Measurements from ENCODE around the gene VGLL2.

Gene VGLL2

DNA sequence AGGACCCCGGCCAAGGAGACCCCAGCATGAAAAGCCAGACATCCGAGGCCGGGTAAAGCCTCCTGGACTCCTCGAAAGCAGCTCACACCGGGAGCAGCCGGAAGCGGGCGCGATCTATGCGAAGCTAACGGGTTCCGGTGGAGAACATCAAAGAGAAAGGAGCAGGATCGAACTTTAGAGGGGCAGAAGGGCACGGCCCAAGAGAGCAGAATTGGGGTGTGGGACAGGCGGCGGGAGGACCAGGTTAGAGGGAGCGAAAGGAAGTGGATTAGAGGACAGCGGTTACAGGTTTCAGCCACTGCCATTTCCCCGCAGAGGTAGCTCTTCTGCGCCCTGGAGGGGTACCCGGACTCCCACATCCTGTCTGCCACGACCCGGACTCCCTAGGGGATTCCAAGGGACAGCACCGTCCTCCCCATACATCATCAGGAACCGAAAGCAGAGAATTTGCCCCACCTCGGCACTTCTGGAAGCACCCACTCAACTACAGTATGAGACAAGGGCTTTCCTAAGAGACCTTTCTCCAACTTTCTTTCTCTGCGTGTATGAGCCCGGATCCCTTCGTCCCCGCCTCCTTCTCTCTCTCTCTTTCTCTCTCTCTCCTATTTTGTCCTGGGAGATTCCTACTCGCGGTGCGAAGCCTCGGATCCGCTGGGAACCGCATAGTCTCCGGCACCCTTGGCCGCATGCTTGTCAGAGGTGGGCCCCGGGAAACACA is 507 bp upstream of the VGLL2 start:
- Histone ChIP-seq H3K9me2 (ENCODE audit: low read depth, low read length) (no peaks in the 10 kb centered on the region), H2AFZ (ENCODE audit: low read length) (no peak overlapping the region), H3K4me2 (ENCODE audit: low read length) (no peak overlapping the region), H3K27ac (ENCODE audit: low read depth, low read length, poor library complexity, severe bottlenecking) (no peak overlapping the region), H3K79me2 (ENCODE audit: insufficient read depth, low read length) (no peaks in the 10 kb centered on the region), H3K36me3 (ENCODE audit: insufficient read depth, low read length) (no peaks in the 10 kb centered on the region), H3K9ac (ENCODE audit: low read length) (no peak overlapping the region), H3K9me3 (ENCODE audit: low read length) (no peaks in the 10 kb centered on the region), H4K20me1 (ENCODE audit: insufficient read depth, low read length) (no peaks in the 10 kb centered on the region), H3K4me1 (ENCODE audit: insufficient read depth, low read length, severe bottlenecking) (no peaks in the 10 kb centered on the region), H3F3A (ENCODE audit: insufficient read depth, low read length) (no peaks in the 10 kb centered on the region), H3K4me3 (ENCODE audit: low read depth, low read length, poor library complexity, severe bottlenecking) (no peak overlapping the region), H3K27me3 (ENCODE audit: insufficient read depth, low read length) (no peaks in the 10 kb centered on the region)
- TF ChIP-seq CTCF (IDR thresholded peaks at IDR 0.05; ENCODE audit: low read length) (no peak), EZH2 (IDR thresholded peaks at IDR 0.05; ENCODE audit: borderline replicate concordance, low read length) (no peak)

- H3F3A ChIP-seq (ENCODE audit: insufficient read depth, low read length): no peaks in the 10 kb centered on the region
- H3K79me2 ChIP-seq (ENCODE audit: insufficient read depth, low read length): no peaks in the 10 kb centered on the region
- no peaks in the 10 kb centered on the region for H3K9me2 ChIP-seq (ENCODE audit: low read depth, low read length)
- H4K20me1 ChIP-seq (ENCODE audit: insufficient read depth, low read length): no peaks in the 10 kb centered on the region
- TF ChIP-seq EZH2 (IDR thresholded peaks at IDR 0.05; ENCODE audit: borderline replicate concordance, low read length) (no peak), CTCF (IDR thresholded peaks at IDR 0.05; ENCODE audit: low read length) (no peak)
- no peak overlapping the region for H3K4me2 ChIP-seq (ENCODE audit: low read length)
- no peaks in the 10 kb centered on the region for H3K9me3 ChIP-seq (ENCODE audit: low read length)
- no peak overlapping the region for H2AFZ ChIP-seq (ENCODE audit: low read length)
- no peaks in the 10 kb centered on the region for H3K36me3 ChIP-seq (ENCODE audit: insufficient read depth, low read length)
- no peaks in the 10 kb centered on the region for H3K4me1 ChIP-seq (ENCODE audit: insufficient read depth, low read length, severe bottlenecking)
- no peak overlapping the region for H3K4me3 ChIP-seq (ENCODE audit: low read depth, low read length, poor library complexity, severe bottlenecking)
- H3K27ac ChIP-seq (ENCODE audit: low read depth, low read length, poor library complexity, severe bottlenecking): no peak overlapping the region
- H3K27me3 ChIP-seq (ENCODE audit: insufficient read depth, low read length): no peaks in the 10 kb centered on the region
- H3K9ac ChIP-seq (ENCODE audit: low read length): no peak overlapping the region
Observed at GRCh38 chr6:117266257-117267053, 1.1 kb downstream of the VGLL2 start.

DNA sequence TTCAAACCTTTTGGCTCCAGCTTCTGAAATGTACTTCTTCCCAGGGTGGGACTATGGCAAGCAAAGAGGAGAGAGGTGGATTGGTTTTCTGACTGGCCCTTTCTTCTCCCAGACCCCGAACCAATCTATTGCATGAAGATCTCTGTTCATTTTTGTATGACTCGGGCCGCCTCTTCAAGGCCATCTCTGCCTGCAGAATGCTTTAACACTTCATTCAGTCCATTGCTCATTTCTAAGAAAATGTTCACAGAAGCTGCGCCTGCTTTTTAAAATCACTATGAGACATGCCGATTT is 1.6 kb downstream of the VGLL2 start:
- H3F3A ChIP-seq (ENCODE audit: insufficient read depth, low read length): no peaks in the 10 kb centered on the region
- H3K27me3 ChIP-seq (ENCODE audit: insufficient read depth, low read length): no peaks in the 10 kb centered on the region
- no peaks in the 10 kb centered on the region for H3K79me2 ChIP-seq (ENCODE audit: insufficient read depth, low read length)
- no peaks in the 10 kb centered on the region for H3K36me3 ChIP-seq (ENCODE audit: insufficient read depth, low read length)
- no peaks in the 10 kb centered on the region for H3K9me2 ChIP-seq (ENCODE audit: low read depth, low read length)
- no peaks in the 10 kb centered on the region for H3K4me1 ChIP-seq (ENCODE audit: insufficient read depth, low read length, severe bottlenecking)
- H3K4me3 ChIP-seq (ENCODE audit: low read depth, low read length, poor library complexity, severe bottlenecking): no peak overlapping the region
- no peak overlapping the region for H3K4me2 ChIP-seq (ENCODE audit: low read length)
- H3K9ac ChIP-seq (ENCODE audit: low read length): no peak overlapping the region
- no peak overlapping the region for H3K27ac ChIP-seq (ENCODE audit: low read depth, low read length, poor library complexity, severe bottlenecking)
- H3K9me3 ChIP-seq (ENCODE audit: low read length): no peaks in the 10 kb centered on the region
- no peak for TF ChIP-seq EZH2 (IDR thresholded peaks at IDR 0.05; ENCODE audit: borderline replicate concordance, low read length)
- no peak for TF ChIP-seq CTCF (IDR thresholded peaks at IDR 0.05; ENCODE audit: low read length)
- no peaks in the 10 kb centered on the region for H4K20me1 ChIP-seq (ENCODE audit: insufficient read depth, low read length)
- no peak overlapping the region for H2AFZ ChIP-seq (ENCODE audit: low read length)
